ENCODE data around the gene F10.

Gene F10

GRCh38 chr13:113162783-113163685 is 40.4 kb downstream of the F10 start:
- Histone ChIP-seq H3K4me2 (ENCODE audit: low read length, poor library complexity, severe bottlenecking) (no peak overlapping the region), H4K8ac (ENCODE audit: low read length) (peak overlapping the region; percentile 14), H4K91ac (ENCODE audit: low read length) (peak overlapping the region; percentile 46), H3K4ac (ENCODE audit: low read depth in 1 of 2, low read length in 2 of 2) (no peak overlapping the region), H3K14ac (ENCODE audit: low read length in 2 of 2) (peak overlapping the region in 1 of 2 experiments; percentile 37), H2BK5ac (ENCODE audit: low read depth, low read length, poor library complexity, severe bottlenecking) (no peak overlapping the region), H2BK120ac (ENCODE audit: low read depth, low read length) (no peak overlapping the region), H3K27ac (ENCODE audit: low read length, poor library complexity, severe bottlenecking) (no peak overlapping the region), H2AFZ (ENCODE audit: low read depth, low read length) (no peak overlapping the region), H3K79me1 (replicated peaks; ENCODE audit: low read length, poor library complexity, severe bottlenecking) (no peaks in the 10 kb centered on the region), H3K18ac (ENCODE audit: low read depth in 1 of 2, low read length in 2 of 2) (no peak overlapping the region), H3K36me3 (ENCODE audit: control insufficient read depth in 1 of 2, insufficient read depth in 2 of 2, low read depth in 1 of 2, low read length in 2 of 2) (peaks cover 2% of the 10 kb centered on the region in 2 experiments), H2BK15ac (ENCODE audit: low read depth, poor library complexity, severe bottlenecking) (no peak overlapping the region), H3K9ac (ENCODE audit: low read length) (no peak overlapping the region), H2BK12ac (ENCODE audit: low read length in 2 of 2) (peak overlapping the region in 1 of 2 experiments; percentile 63), H3K4me1 (ENCODE audit: control insufficient read depth, insufficient read depth, low read depth, low read length) (peaks cover 13% of the 10 kb centered on the region), H2AK5ac (ENCODE audit: low read length, severe bottlenecking) (no peak overlapping the region), H3K27me3 (ENCODE audit: control insufficient read depth in 1 of 2, insufficient read depth in 1 of 2, low read length in 2 of 2) (peaks cover 17 to 32% of the 10 kb centered on the region in 2 experiments), H3K9me3 (ENCODE audit: control insufficient read depth, low read length) (no peaks in the 10 kb centered on the region), H3K23ac (ENCODE audit: low read length in 2 of 2) (no peak overlapping the region), H3K4me3 (ENCODE audit: insufficient read depth in 1 of 2, low read depth in 1 of 2, low read length in 2 of 2) (peak overlapping the region in 1 of 2 experiments; percentile 19)
- no peak for DNase-seq
- 62% methylated on average over 25 of the region's 25 CpGs for WGBS

GRCh38 chr13:113164492-113164891 is 41.9 kb downstream of the F10 start:
- no peak overlapping the region for H4K8ac ChIP-seq (ENCODE audit: low read length)
- H3K9ac ChIP-seq (ENCODE audit: low read length) = no peak overlapping the region
- H2BK120ac ChIP-seq (ENCODE audit: low read depth, low read length) = no peak overlapping the region
- peaks cover 6 to 11% of the 10 kb centered on the region in 2 experiments for H3K36me3 ChIP-seq (ENCODE audit: control insufficient read depth in 1 of 2, insufficient read depth in 2 of 2, low read depth in 1 of 2, low read length in 2 of 2)
- peaks cover 17 to 30% of the 10 kb centered on the region in 2 experiments for H3K27me3 ChIP-seq (ENCODE audit: control insufficient read depth in 1 of 2, insufficient read depth in 1 of 2, low read length in 2 of 2)
- H2BK15ac ChIP-seq (ENCODE audit: low read depth, poor library complexity, severe bottlenecking) = no peak overlapping the region
- H3K23ac ChIP-seq (ENCODE audit: low read length in 2 of 2) = no peak overlapping the region
- H3K14ac ChIP-seq (ENCODE audit: low read length in 2 of 2) = no peak overlapping the region
- H4K91ac ChIP-seq (ENCODE audit: low read length) = no peak overlapping the region
- peaks cover 6% of the 10 kb centered on the region for H3K4me1 ChIP-seq (ENCODE audit: control insufficient read depth, insufficient read depth, low read depth, low read length)
- 91% methylated on average over 12 of the region's 12 CpGs for WGBS
- H2AFZ ChIP-seq (ENCODE audit: low read depth, low read length) = no peak overlapping the region
- H3K4ac ChIP-seq (ENCODE audit: low read depth in 1 of 2, low read length in 2 of 2) = no peak overlapping the region
- no peak overlapping the region for H3K4me3 ChIP-seq (ENCODE audit: insufficient read depth in 1 of 2, low read depth in 1 of 2, low read length in 2 of 2)
- no peak overlapping the region for H3K27ac ChIP-seq (ENCODE audit: low read length, poor library complexity, severe bottlenecking)
- no peaks in the 10 kb centered on the region for H3K79me1 ChIP-seq (replicated peaks; ENCODE audit: low read length, poor library complexity, severe bottlenecking)
- no peak overlapping the region for H2BK12ac ChIP-seq (ENCODE audit: low read length in 2 of 2)
- no peak for DNase-seq
- H2AK5ac ChIP-seq (ENCODE audit: low read length, severe bottlenecking) = no peak overlapping the region
- no peak overlapping the region for H3K4me2 ChIP-seq (ENCODE audit: low read length, poor library complexity, severe bottlenecking)
- H3K9me3 ChIP-seq (ENCODE audit: control insufficient read depth, low read length) = no peaks in the 10 kb centered on the region
- H2BK5ac ChIP-seq (ENCODE audit: low read depth, low read length, poor library complexity, severe bottlenecking) = no peak overlapping the region
- no peak overlapping the region for H3K18ac ChIP-seq (ENCODE audit: low read depth in 1 of 2, low read length in 2 of 2)

DNA sequence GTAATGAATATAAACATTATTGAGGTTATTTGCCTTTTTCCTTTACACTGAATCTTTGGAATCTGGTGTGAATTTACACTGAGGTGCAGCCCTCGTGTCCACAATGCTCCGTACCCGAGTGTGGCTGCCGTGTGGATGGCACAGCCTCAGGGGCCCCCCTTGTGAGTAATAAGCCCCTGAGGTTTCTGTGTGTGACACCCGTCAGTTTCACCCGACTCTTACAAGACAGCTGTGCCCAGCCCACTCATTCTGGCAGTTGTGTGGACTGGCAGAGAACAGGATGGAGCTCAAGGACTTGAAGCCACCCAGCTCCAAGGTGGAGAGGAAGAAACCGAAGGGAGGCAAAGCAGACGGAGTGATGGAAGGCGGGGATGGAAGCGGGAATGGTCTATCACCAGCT is 43.7 kb downstream of the F10 start:
- Histone ChIP-seq H2BK15ac (ENCODE audit: low read depth, poor library complexity, severe bottlenecking) (no peak overlapping the region), H3K4me3 (ENCODE audit: insufficient read depth in 1 of 2, low read depth in 1 of 2, low read length in 2 of 2) (no peak overlapping the region), H2BK120ac (ENCODE audit: low read depth, low read length) (no peak overlapping the region), H3K9ac (ENCODE audit: low read length) (no peak overlapping the region), H4K8ac (ENCODE audit: low read length) (no peak overlapping the region), H3K4me2 (ENCODE audit: low read length, poor library complexity, severe bottlenecking) (no peak overlapping the region), H3K27ac (ENCODE audit: low read length, poor library complexity, severe bottlenecking) (no peak overlapping the region), H3K14ac (ENCODE audit: low read length in 2 of 2) (no peak overlapping the region), H2AK5ac (ENCODE audit: low read length, severe bottlenecking) (no peak overlapping the region), H2BK5ac (ENCODE audit: low read depth, low read length, poor library complexity, severe bottlenecking) (no peak overlapping the region), H2AFZ (ENCODE audit: low read depth, low read length) (no peak overlapping the region), H2BK12ac (ENCODE audit: low read length in 2 of 2) (no peak overlapping the region), H3K4ac (ENCODE audit: low read depth in 1 of 2, low read length in 2 of 2) (no peak overlapping the region), H3K9me3 (ENCODE audit: control insufficient read depth, low read length) (no peaks in the 10 kb centered on the region), H3K27me3 (ENCODE audit: control insufficient read depth in 1 of 2, insufficient read depth in 1 of 2, low read length in 2 of 2) (peaks cover 13% of the 10 kb centered on the region in 2 experiments), H3K4me1 (ENCODE audit: control insufficient read depth, insufficient read depth, low read depth, low read length) (peaks cover 16% of the 10 kb centered on the region), H3K79me1 (replicated peaks; ENCODE audit: low read length, poor library complexity, severe bottlenecking) (no peaks in the 10 kb centered on the region), H4K91ac (ENCODE audit: low read length) (no peak overlapping the region), H3K36me3 (ENCODE audit: control insufficient read depth in 1 of 2, insufficient read depth in 2 of 2, low read depth in 1 of 2, low read length in 2 of 2) (peaks cover 11 to 24% of the 10 kb centered on the region in 2 experiments), H3K18ac (ENCODE audit: low read depth in 1 of 2, low read length in 2 of 2) (no peak overlapping the region), H3K23ac (ENCODE audit: low read length in 2 of 2) (peak overlapping the region in 1 of 2 experiments; percentile 40)
- no peak for DNase-seq
- WGBS = 96% methylated on average over 10 of the region's 10 CpGs

- Histone ChIP-seq H4K8ac (ENCODE audit: low read length) (no peak overlapping the region), H3K18ac (ENCODE audit: low read depth in 1 of 2, low read length in 2 of 2) (no peak overlapping the region), H3K4me3 (ENCODE audit: insufficient read depth in 1 of 2, low read depth in 1 of 2, low read length in 2 of 2) (no peak overlapping the region), H2BK15ac (ENCODE audit: low read depth, poor library complexity, severe bottlenecking) (peak overlapping the region; percentile 60), H3K14ac (ENCODE audit: low read length in 2 of 2) (peak overlapping the region in 1 of 2 experiments; percentile 45), H4K91ac (ENCODE audit: low read length) (no peak overlapping the region), H2AK5ac (ENCODE audit: low read length, severe bottlenecking) (no peak overlapping the region), H2BK12ac (ENCODE audit: low read length in 2 of 2) (peak overlapping the region in 1 of 2 experiments; percentile 25), H3K9ac (ENCODE audit: low read length) (no peak overlapping the region), H2BK120ac (ENCODE audit: low read depth, low read length) (no peak overlapping the region), H3K4me2 (ENCODE audit: low read length, poor library complexity, severe bottlenecking) (no peak overlapping the region), H3K79me1 (replicated peaks; ENCODE audit: low read length, poor library complexity, severe bottlenecking) (no peaks in the 10 kb centered on the region), H3K4me1 (ENCODE audit: control insufficient read depth, insufficient read depth, low read depth, low read length) (peaks cover 20% of the 10 kb centered on the region), H2AFZ (ENCODE audit: low read depth, low read length) (no peak overlapping the region), H3K23ac (ENCODE audit: low read length in 2 of 2) (peak overlapping the region in 1 of 2 experiments; percentile 40), H3K27me3 (ENCODE audit: control insufficient read depth in 1 of 2, insufficient read depth in 1 of 2, low read length in 2 of 2) (peaks cover 10 to 11% of the 10 kb centered on the region in 2 experiments), H3K9me3 (ENCODE audit: control insufficient read depth, low read length) (no peaks in the 10 kb centered on the region), H2BK5ac (ENCODE audit: low read depth, low read length, poor library complexity, severe bottlenecking) (no peak overlapping the region), H3K36me3 (ENCODE audit: control insufficient read depth in 1 of 2, insufficient read depth in 2 of 2, low read depth in 1 of 2, low read length in 2 of 2) (peaks cover 15 to 28% of the 10 kb centered on the region in 2 experiments), H3K4ac (ENCODE audit: low read depth in 1 of 2, low read length in 2 of 2) (no peak overlapping the region), H3K27ac (ENCODE audit: low read length, poor library complexity, severe bottlenecking) (no peak overlapping the region)
- WGBS = 93% methylated on average over 5 of the region's 5 CpGs
- DNase-seq = no peak
These were observed 44.1 kb downstream of the F10 start for GRCh38 chr13:113166681-113167080.

Measured in mesenchymal stem cell (in vitro differentiated cells and primary cell).